Pancreas (tissue), 10 donors: Measurements from ENCODE around the gene CHN1. TPM values are rescaled to one million over a fixed set of nuclear protein-coding genes. Genes with fewer than 3 reads are reported as not detected.

Experiments used
- ATAC-seq, 4 donors: fragments of 200-7000 bp; cut with Tn5 transposase; one replicate each; pipeline versions ENCODE4 v1.8.0 to v1.9.1; 2020; ENCODE audit warnings: mild to moderate bottlenecking in 4 of 4, moderate library complexity in 4 of 4
- DNase-seq, 6 donors: peaks; one replicate each; pipeline ENCODE4 v3.0.0-alpha.2; 2020
- FAIRE-seq: peaks from 2 replicates; lab custom pipeline; 2012; peaks lifted over from hg19 to GRCh38; lab: Jason Lieb, UNC
- H3K27ac ChIP-seq, 4 donors: fragments of 200-600 bp; sonication (generic); 1 replicate in 3 of 4; 2 replicates in 1 of 4; pipeline versions ENCODE4 v1.5.0 to v1.8.0; 2020
- H3K27me3 ChIP-seq, 4 donors: fragments of 200-600 bp; one replicate each; pipeline ENCODE4 v1.8.0; 2021
- H3K36me3 ChIP-seq, 3 donors: fragments of 200-600 bp; sonication (generic) in 1 of 3; one replicate each; pipeline versions ENCODE4 v1.5.0 to v1.8.0; 2020 to 2021
- H3K4me1 ChIP-seq, 3 donors: fragments of 200-600 bp; one replicate each; pipeline ENCODE4 v1.8.0; 2021
- H3K4me3 ChIP-seq, 4 donors: fragments of 200-600 bp; sonication (generic) in 2 of 4; one replicate each; pipeline versions ENCODE4 v1.5.0 to v1.8.0; 2020 to 2021
- H3K9me3 ChIP-seq, 4 donors: fragments of 200-600 bp; one replicate each; pipeline ENCODE4 v1.8.0; 2021
- CTCF ChIP-seq, 4 donors: fragments of 200-600 bp; sonication (generic) in 3 of 4; IDR thresholded peaks; one replicate each; pipeline versions ENCODE4 v1.5.0 to v1.8.0; 2021; ENCODE audit warnings: antibody characterized with exemption in 4 of 4
- WGBS, 2 donors: extraction: QIAGEN DNeasy Blood & Tissue Kit; methylation state at CpG; one replicate each; pipeline ENCODE4 v1.1.7; 2013; 5-methylcytosine and 5-hydroxymethylcytosine counted together
- intact Hi-C, 3 donors: fragments of 100-400 bp; cut with DNase I; formaldehyde crosslinking; loops; one replicate each; pipeline versions ENCODE4 v1.11.1 to v1.14.2; 2022
- polyA plus RNA-seq, 2 donors: library from polyadenylated mRNA; stranded (reverse); fragments of 200-250 nt; gene quantifications; one replicate each; pipeline ENCODE4 v1.2.3, GENCODE V29; 2013
- total RNA-seq, 6 donors: library from RNA; stranded (reverse); fragmentation: NEBNext Ultra II Directional in 4 of 6; extraction: Animal tissue kit (Norgen Biotek cat#: 25700) in 4 of 6; gene quantifications; one replicate each; pipeline versions ENCODE4 v1.2.1 to v1.2.4, GENCODE V29; 2021 to 2023
- donor health status: healthy with polysubstance abuse.
- donor health status: DM: no; HTN: no; CAD: no; lungs with moderate emphysema.
- donor health status: DM: no; HTN: no; CAD: no.
- donor health status: control.
- donor health status: control.
- donor health status: Bipolar disorder and iron deficiency.
- donor health status: DM: yes; HTN: yes; CAD: no.
- donor health status: DM: no; HTN: no; CAD: no.
- donor health status: DM: no; HTN: no; CAD: no.
- donor health status: DM: yes; HTN: yes; CAD: no.

CHN1 gene
- total and polyA plus RNA-seq, 8 donors: 1.3 to 15.4 (median 3.7) TPM

GRCh38 chr2:174762464-174762863, 242.7 kb downstream of the CHN1 start:
- no peak for TF ChIP-seq CTCF (IDR thresholded peaks at IDR 0.05)
- intact Hi-C loops: loop anchor here in 1 of 3 donors (5.0 kb wide), 1 partner anchor 225 kb away; no protein-coding TSS in a partner anchor
- H3K4me1 ChIP-seq: no peaks in the 10 kb centered on the region
- FAIRE-seq: no peak
- no peak overlapping the region for H3K4me3 ChIP-seq
- H3K27me3 ChIP-seq: peaks cover 0 to 2% (median 0%) of the 10 kb centered on the region in 4 donors
- no peaks in the 10 kb centered on the region for H3K36me3 ChIP-seq
- H3K27ac ChIP-seq: no peak overlapping the region
- ATAC-seq: no peak
- no peak for DNase-seq
- 50 to 58% methylated on average over 5 of the region's 5 CpGs for WGBS, 2 donors
- H3K9me3 ChIP-seq: no peaks in the 10 kb centered on the region

- ATAC-seq: no peak
Observed at GRCh38 chr2:174761837-174762236, 243.3 kb downstream of the CHN1 start.

GRCh38 chr2:174760845-174761473, 244.2 kb downstream of the CHN1 start:
- Histone ChIP-seq H3K36me3 (no peaks in the 10 kb centered on the region), H3K9me3 (no peaks in the 10 kb centered on the region), H3K27me3 (peaks cover 0 to 2% (median 0%) of the 10 kb centered on the region in 4 donors), H3K4me3 (no peak overlapping the region), H3K4me1 (no peaks in the 10 kb centered on the region), H3K27ac (no peak overlapping the region)
- ATAC-seq (no peak), FAIRE-seq (no peak), DNase-seq (no peak)
- WGBS, 2 donors: 80 to 86% methylated on average over 5 of the region's 5 CpGs
- TF ChIP-seq CTCF (IDR thresholded peaks at IDR 0.05): no peak
- intact Hi-C loops: loop anchor here in 1 of 3 donors (5.0 kb wide), 1 partner anchor 226 kb away; no protein-coding TSS in a partner anchor

More at GRCh38 chr2:174761837-174762236, 243.3 kb downstream of the CHN1 start:
- Histone ChIP-seq H3K4me1 (no peaks in the 10 kb centered on the region), H3K27me3 (peaks cover 0 to 2% (median 0%) of the 10 kb centered on the region in 4 donors), H3K4me3 (no peak overlapping the region), H3K9me3 (no peaks in the 10 kb centered on the region), H3K36me3 (no peaks in the 10 kb centered on the region), H3K27ac (no peak overlapping the region)
- FAIRE-seq (no peak), DNase-seq (no peak)
- intact Hi-C loops: loop anchor here in 1 of 3 donors (5.0 kb wide), 1 partner anchor 225 kb away; no protein-coding TSS in a partner anchor
- no peak for TF ChIP-seq CTCF (IDR thresholded peaks at IDR 0.05)

GRCh38 chr2:174759381-174760065, 245.7 kb downstream of the CHN1 start:
- Histone ChIP-seq H3K36me3 (no peaks in the 10 kb centered on the region), H3K27ac (no peak overlapping the region), H3K4me3 (no peak overlapping the region), H3K4me1 (no peaks in the 10 kb centered on the region), H3K9me3 (no peaks in the 10 kb centered on the region), H3K27me3 (peaks cover 0 to 2% (median 0%) of the 10 kb centered on the region in 4 donors)
- no peak for ATAC-seq
- FAIRE-seq: no peak
- no peak for DNase-seq
- TF ChIP-seq CTCF (IDR thresholded peaks at IDR 0.05): no peak
- intact Hi-C loops: loop anchor here in 1 of 3 donors (5.0 kb wide), 1 partner anchor 228 kb away; no protein-coding TSS in a partner anchor
- WGBS, 2 donors: 73 to 76% methylated on average over 11 of the region's 11 CpGs
